HepG2 (cell line): ENCODE results near the gene SLC28A1. TPM values are rescaled to one million over a fixed set of nuclear protein-coding genes. Genes with fewer than 3 reads are reported as not detected.
A peak's percentile ranks its signal among the peaks of the same experiment; 100 is the strongest.

Source experiments
- ARHGAP35 ChIP-seq: sonication (generic); formaldehyde crosslinking; IDR thresholded peaks from 2 replicates; pipeline ENCODE4 v1.9.0; 2022; ENCODE audit warnings: mild to moderate bottlenecking, inconsistent platforms, moderate library complexity, missing genetic modification reagents, borderline replicate concordance
- ELK4 ChIP-seq: sonication (generic); formaldehyde crosslinking; IDR thresholded peaks from 2 replicates; pipeline ENCODE4 v1.9.0; 2021; ENCODE audit warnings: missing genetic modification reagents, borderline replicate concordance
- HNRNPK ChIP-seq: fragments of 200-400 bp; formaldehyde crosslinking; IDR thresholded peaks from 2 replicates; pipeline ENCODE4 v1.6.1; 2018; ENCODE audit warnings: low read length, low read depth, moderate library complexity, mild to moderate bottlenecking; ENCODE audit not compliant: poor library complexity, severe bottlenecking
- HOXA5 ChIP-seq: sonication (generic); formaldehyde crosslinking; IDR thresholded peaks from 2 replicates; pipeline ENCODE4 v1.4.0; 2020; ENCODE audit warnings: missing genetic modification reagents
- JARID2 ChIP-seq: sonication (generic); formaldehyde crosslinking; IDR thresholded peaks from 2 replicates; pipeline ENCODE4 v1.8.1; 2023; ENCODE audit warnings: missing genetic modification reagents, inconsistent platforms; ENCODE audit not compliant: insufficient replicate concordance
- MTF1 ChIP-seq: sonication (generic); formaldehyde crosslinking; IDR thresholded peaks from 2 replicates; pipeline ENCODE4 v1.5.0; 2020; ENCODE audit warnings: missing genetic modification reagents
- NCOA5 ChIP-seq: sonication (generic); formaldehyde crosslinking; IDR thresholded peaks from 2 replicates; pipeline ENCODE4 v1.4.0; 2020; ENCODE audit warnings: missing genetic modification reagents
- NCOR1 ChIP-seq: fragments of 200-600 bp; sonication (generic); IDR thresholded peaks from 2 replicates; pipeline ENCODE4 v1.7.0; 2017; ENCODE audit warnings: antibody characterized with exemption, low read length, borderline replicate concordance
- RBM39 ChIP-seq: fragments of 200-400 bp; formaldehyde crosslinking; IDR thresholded peaks from one replicate; pipeline ENCODE4 v1.6.1; 2018; ENCODE audit warnings: antibody characterized with exemption, mild to moderate bottlenecking, low read depth, low read length; ENCODE audit not compliant: poor library complexity, severe bottlenecking
- RXRB ChIP-seq: IDR thresholded peaks from 2 replicates; pipeline ENCODE4 v1.6.1; 2016; ENCODE audit warnings: borderline replicate concordance, missing genetic modification reagents, missing compliant biosample characterization
- SALL2 ChIP-seq: sonication (generic); formaldehyde crosslinking; IDR thresholded peaks from 2 replicates; pipeline ENCODE4 v1.8.1; 2023; ENCODE audit warnings: mild to moderate bottlenecking, missing genetic modification reagents, inconsistent platforms
- SMAD1 ChIP-seq: sonication (generic); formaldehyde crosslinking; IDR thresholded peaks from 2 replicates; pipeline ENCODE4 v1.4.0; 2020; ENCODE audit warnings: missing genetic modification reagents, low read depth, mild to moderate bottlenecking, borderline replicate concordance
- SP4 ChIP-seq: sonication (generic); formaldehyde crosslinking; IDR thresholded peaks from 2 replicates; pipeline ENCODE4 v1.8.1; 2023; ENCODE audit warnings: mild to moderate bottlenecking, missing genetic modification reagents
- TGIF2 ChIP-seq: IDR thresholded peaks from 2 replicates; pipeline ENCODE4 v1.6.1; 2016; ENCODE audit warnings: control low read depth, missing compliant biosample characterization
- TOE1 ChIP-seq: sonication (generic); formaldehyde crosslinking; IDR thresholded peaks from 2 replicates; pipeline ENCODE4 v1.4.0; 2020; ENCODE audit warnings: mild to moderate bottlenecking, missing genetic modification reagents
- ZNF276 ChIP-seq: sonication (generic); formaldehyde crosslinking; IDR thresholded peaks from 2 replicates; pipeline ENCODE4 v1.4.0; 2020; ENCODE audit warnings: mild to moderate bottlenecking, low read depth, missing genetic modification reagents
- ZNF574 ChIP-seq: sonication (generic); formaldehyde crosslinking; IDR thresholded peaks from 2 replicates; pipeline ENCODE4 v1.4.0; 2020; ENCODE audit warnings: missing genetic modification reagents
- ZNF724P ChIP-seq: sonication (generic); formaldehyde crosslinking; IDR thresholded peaks from 2 replicates; pipeline ENCODE4 v1.8.0; 2022; ENCODE audit warnings: missing genetic modification reagents, borderline replicate concordance
- polyA plus RNA-seq, 8 experiments: library from polyadenylated mRNA; depleted of rRNA in 3 of 8; stranded (reverse) in 7 of 8; unstranded in 1 of 8; fragments of >200 nt; fragmentation: Illumina TruSeq in 4 of 8; extraction: Trizol in 4 of 8; gene quantifications; 2 replicates each; pipeline versions ENCODE4 v1.2.1 to v1.2.3, GENCODE V29; 2011 to 2016; ENCODE audit warnings: low read depth in 4 of 8, missing spikeins in 1 of 8, mixed read lengths in 1 of 8; ENCODE audit not compliant: insufficient read depth in 1 of 8
- total RNA-seq, 5 experiments: library from RNA; depleted of rRNA; stranded (reverse); fragments of >200 nt; fragmentation: Illumina TruSeq; extraction: Trizol; gene quantifications; 2 replicates each; pipeline ENCODE4 v1.2.3, GENCODE V29; 2016; ENCODE audit warnings: low read depth in 1 of 5
- TF ChIP-seq, protein P1 (sequence below): sonication (generic); formaldehyde crosslinking; IDR thresholded peaks from 2 replicates; pipeline ENCODE4 v1.8.0; 2022; ENCODE audit warnings: low read depth, missing genetic modification reagents
- TF ChIP-seq, protein P2 (sequence below): IDR thresholded peaks from 2 replicates; pipeline ENCODE4 v1.6.1; 2018; ENCODE audit warnings: missing genetic modification reagents, mild to moderate bottlenecking, missing compliant biosample characterization

SLC28A1 gene
- total and polyA plus RNA-seq, 2 of the 13 experiments (the other 11 are each of a cell fraction or from before 2014, with no cell fraction given) = 0.31 to 5.8 TPM

GRCh38 chr15:84981054-84981710 lies 96.7 kb downstream of the SLC28A1 start (continued):
- TF ChIP-seq ARHGAP35 (CRISPR knock-in tag) (no peak; the same call in 1 of the 2 replicates), NCOA5 (no peak), ZNF276 (CRISPR knock-in tag) (no peak), TOE1 (no peak; the same call in 1 of the 2 replicates), JARID2 (CRISPR knock-in tag) (no peak), HOXA5 (CRISPR knock-in tag) (no peak), HNRNPK (peak; percentile 76), SALL2 (CRISPR knock-in tag) (no peak), NCOR1 (no peak), RBM39 (peak; percentile 66), ZNF724P (CRISPR knock-in tag) (0 out of 2 replicates have a peak, but pooled peaks have one; percentile 42), ZNF574 (peak; percentile 76), SP4 (CRISPR knock-in tag) (peak; percentile 70), SMAD1 (CRISPR knock-in tag) (no peak), RXRB (CRISPR knock-in tag) (peak; percentile 59), ELK4 (CRISPR knock-in tag) (no peak), TGIF2 (peak; percentile 77; the same call in 1 of the 2 replicates), MTF1 (CRISPR knock-in tag) (no peak)
- TF ChIP-seq, protein P1, sequence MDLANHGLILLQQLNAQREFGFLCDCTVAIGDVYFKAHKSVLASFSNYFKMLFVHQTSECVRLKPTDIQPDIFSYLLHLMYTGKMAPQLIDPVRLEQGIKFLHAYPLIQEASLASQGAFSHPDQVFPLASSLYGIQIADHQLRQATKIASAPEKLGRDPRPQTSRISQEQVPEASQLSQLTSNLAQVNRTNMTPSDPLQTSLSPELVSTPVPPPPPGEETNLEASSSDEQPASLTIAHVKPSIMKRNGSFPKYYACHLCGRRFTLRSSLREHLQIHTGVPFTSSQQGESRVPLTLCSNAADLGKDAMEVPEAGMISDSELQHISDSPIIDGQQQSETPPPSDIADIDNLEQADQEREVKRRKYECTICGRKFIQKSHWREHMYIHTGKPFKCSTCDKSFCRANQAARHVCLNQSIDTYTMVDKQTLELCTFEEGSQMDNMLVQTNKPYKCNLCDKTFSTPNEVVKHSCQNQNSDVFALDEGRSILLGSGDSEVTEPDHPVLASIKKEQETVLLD (CRISPR knock-in tag) = no peak
- TF ChIP-seq, protein P2, sequence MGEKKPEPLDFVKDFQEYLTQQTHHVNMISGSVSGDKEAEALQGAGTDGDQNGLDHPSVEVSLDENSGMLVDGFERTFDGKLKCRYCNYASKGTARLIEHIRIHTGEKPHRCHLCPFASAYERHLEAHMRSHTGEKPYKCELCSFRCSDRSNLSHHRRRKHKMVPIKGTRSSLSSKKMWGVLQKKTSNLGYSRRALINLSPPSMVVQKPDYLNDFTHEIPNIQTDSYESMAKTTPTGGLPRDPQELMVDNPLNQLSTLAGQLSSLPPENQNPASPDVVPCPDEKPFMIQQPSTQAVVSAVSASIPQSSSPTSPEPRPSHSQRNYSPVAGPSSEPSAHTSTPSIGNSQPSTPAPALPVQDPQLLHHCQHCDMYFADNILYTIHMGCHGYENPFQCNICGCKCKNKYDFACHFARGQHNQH = peak; percentile 29; the same call in 1 of the 2 replicates
